ENCODE results near the gene ADGRG7. TPM values are rescaled to one million over a fixed set of nuclear protein-coding genes. Genes with fewer than 3 reads are reported as not detected.

ADGRG7 gene
- total RNA-seq, 4 donors from 2014 or later, result 1.8 to 18.3 (median 12.1) TPM

DNA sequence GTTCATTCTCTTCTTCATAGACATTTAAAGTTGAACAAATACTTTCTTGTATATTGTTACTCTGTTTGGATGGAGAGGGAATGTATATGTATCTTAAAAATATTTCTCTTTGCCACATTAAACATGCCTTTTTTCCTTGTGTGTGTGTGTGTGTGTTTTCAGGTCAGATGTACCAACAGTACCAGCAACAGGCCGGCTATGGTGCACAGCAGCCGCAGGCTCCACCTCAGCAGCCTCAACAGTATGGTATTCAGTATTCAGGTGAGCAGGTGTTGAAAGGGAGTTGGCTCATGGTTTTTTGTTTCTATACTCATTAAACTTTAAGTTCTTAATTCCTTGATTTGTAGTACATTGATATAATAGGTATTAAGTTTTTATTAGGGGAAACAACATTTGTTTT lies 135.3 kb downstream of the ADGRG7 start:
- Histone ChIP-seq H3K36me3 (peaks cover 0 to 74% (median 19%) of the 10 kb centered on the region in 4 donors), H3K27me3 (no peaks in the 10 kb centered on the region), H3K4me3 (no peak overlapping the region), H3K27ac (no peak overlapping the region), H3K4me1 (no peaks in the 10 kb centered on the region), H3K9me3 (no peaks in the 10 kb centered on the region)
- no peak for DNase-seq
- in situ Hi-C loops (cut with MboI; ENCODE audit: low pct_ligation_motif_present in 1 of 4, low pct_unique_long_range_greater_than_20kb in 1 of 4, low sequenced_read_pairs in 3 of 4) (no loop called here), intact Hi-C loops (cut with DNase I; ENCODE audit: low total_unique reads) (no loop called here)
- TF ChIP-seq EP300 (IDR thresholded peaks at IDR 0.05; ENCODE audit: low read depth), result no peak
- TF ChIP-seq, protein P1, sequence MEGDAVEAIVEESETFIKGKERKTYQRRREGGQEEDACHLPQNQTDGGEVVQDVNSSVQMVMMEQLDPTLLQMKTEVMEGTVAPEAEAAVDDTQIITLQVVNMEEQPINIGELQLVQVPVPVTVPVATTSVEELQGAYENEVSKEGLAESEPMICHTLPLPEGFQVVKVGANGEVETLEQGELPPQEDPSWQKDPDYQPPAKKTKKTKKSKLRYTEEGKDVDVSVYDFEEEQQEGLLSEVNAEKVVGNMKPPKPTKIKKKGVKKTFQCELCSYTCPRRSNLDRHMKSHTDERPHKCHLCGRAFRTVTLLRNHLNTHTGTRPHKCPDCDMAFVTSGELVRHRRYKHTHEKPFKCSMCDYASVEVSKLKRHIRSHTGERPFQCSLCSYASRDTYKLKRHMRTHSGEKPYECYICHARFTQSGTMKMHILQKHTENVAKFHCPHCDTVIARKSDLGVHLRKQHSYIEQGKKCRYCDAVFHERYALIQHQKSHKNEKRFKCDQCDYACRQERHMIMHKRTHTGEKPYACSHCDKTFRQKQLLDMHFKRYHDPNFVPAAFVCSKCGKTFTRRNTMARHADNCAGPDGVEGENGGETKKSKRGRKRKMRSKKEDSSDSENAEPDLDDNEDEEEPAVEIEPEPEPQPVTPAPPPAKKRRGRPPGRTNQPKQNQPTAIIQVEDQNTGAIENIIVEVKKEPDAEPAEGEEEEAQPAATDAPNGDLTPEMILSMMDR (IDR thresholded peaks at IDR 0.05), result no peak
- no peak for TF ChIP-seq POLR2AphosphoS5 (IDR thresholded peaks at IDR 0.05)
- no peak for TF ChIP-seq POLR2A (IDR thresholded peaks at IDR 0.05)
- WGBS, 2 donors (ENCODE audit: low coverage in 1 of 2), result 100% methylated on average over 2 of the region's 2 CpGs

Small RNA genes within 50 kb of the gene (small RNA-seq; reads per million reads assigned to genes)
- gene RF00322, result 0 reads per million in 4 donors

Other genes with a start within 250 kb of the ADGRG7 start
- 10 to 100 TPM; 13.1 to 38.1 (median 33.0) TPM for gene TOMM70, start 208.5 kb upstream of the ADGRG7 start, total RNA-seq
- gene LNP1, start 208.1 kb upstream of the ADGRG7 start, total RNA-seq, result 1 to 10 TPM in 1 of 4 donors, under 1 TPM in 2, not detected in 1; 0.27 to 2.2 (median 0.40) TPM
- gene TMEM45A, start 117.0 kb upstream of the ADGRG7 start, total RNA-seq, result 1 to 10 TPM in 3 of 4 donors, under 1 TPM in 1; 0.60 to 4.1 (median 1.5) TPM
- 100 to 1,000 TPM in 1 of 4 donors, 10 to 100 TPM in 3; 72.2 to 118 (median 94.3) TPM for gene TFG, start 99.9 kb downstream of the ADGRG7 start, total RNA-seq

Data from transverse colon (tissue), 4 donors.